COR-L47 (cell line): ENCODE measurements around the gene COL4A4.

Experiments
- DNase-seq: peaks from one replicate; lab custom pipeline; 2025; lab: John Stamatoyannopoulos, UW

COL4A4 gene

DNA sequence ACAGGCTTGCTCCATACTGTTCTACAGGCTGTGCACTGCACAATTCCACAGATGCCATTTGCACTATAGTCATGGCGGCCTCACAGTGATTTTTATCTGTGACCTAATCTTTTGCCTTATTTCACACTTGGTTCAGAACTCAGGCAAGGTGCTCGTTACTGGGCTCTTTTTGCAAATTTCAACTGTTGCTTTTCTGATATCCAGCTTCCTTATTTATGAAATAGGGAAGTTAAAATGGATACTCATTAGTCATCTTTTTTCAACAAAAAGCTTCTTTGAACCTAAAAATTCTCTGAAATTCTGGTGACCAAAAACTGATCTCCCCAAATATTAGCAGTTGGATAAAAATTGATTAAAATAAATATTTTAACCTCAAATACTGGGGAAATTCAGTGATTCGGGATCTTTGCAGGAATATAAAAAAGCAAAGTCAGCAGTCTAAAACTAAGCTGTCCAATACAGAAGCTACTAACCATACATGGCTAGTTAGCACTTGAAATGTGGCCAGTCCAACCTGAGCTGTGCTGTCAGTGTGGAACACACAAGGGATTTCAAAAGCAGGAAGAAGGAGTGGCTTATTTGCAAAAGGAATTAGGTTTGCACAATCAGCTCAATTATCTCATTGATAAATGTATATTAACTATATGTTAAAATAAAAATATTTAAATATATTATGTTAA lies 134.4 kb downstream of the COL4A4 start:
- no peak for DNase-seq

DNA sequence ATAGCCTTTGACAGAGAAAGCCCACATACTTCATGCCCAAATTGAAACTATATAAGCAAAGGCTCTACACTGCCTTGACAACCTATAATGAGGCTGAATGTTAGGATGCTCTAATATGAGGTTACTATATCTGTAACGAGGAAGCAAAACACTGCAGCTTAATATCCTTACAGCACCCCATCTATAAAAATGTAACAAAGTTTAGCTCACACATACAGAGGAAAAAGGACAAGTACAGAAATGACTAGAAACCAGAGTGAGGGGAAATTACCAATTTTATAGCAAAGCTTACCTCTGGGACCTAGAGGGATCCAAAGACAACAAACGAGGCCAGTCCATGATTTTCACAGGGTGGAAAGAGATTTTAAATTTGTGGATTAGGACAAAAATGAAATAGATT lies 138.5 kb downstream of the COL4A4 start:
- no peak for DNase-seq

DNA sequence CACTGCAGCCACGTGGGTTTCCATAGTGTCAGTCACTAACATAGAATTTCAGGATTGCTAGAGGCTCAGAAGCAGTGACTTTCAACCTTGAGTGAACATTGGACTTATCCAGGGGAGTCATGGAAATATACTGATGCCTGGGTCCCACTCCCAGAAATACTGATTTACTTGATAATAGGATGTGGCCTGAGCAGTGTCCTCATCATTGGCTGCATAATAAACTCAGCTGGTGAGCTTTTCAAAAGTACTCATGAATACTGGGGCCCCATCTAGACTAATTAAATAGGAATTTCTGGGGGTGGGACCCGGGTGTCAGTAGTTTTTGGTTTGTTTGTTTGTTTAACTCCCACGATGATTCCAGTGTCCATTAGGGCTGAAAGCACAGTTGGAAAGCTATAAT lies 141.4 kb downstream of the COL4A4 start:
- no peak for DNase-seq

DNA sequence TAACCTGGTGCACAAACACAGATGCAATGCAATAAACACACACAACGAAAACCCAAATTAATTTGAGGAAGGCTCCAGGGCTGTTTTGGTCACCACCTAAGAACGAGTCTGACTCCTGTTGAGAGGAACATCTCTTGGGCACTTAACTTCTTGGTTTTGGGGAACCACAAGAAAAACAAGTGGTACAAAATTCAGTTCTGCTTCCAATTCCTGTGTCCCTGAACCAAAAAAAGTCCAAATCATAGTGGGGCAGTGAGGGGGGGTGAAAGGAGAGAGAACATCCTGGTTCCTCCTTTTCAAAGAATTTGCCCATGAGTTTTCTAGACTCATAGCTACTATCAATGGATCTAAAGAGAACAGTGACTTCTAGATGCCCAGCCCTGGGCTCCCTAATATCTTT lies 143.6 kb downstream of the COL4A4 start:
- no peak for DNase-seq

DNA sequence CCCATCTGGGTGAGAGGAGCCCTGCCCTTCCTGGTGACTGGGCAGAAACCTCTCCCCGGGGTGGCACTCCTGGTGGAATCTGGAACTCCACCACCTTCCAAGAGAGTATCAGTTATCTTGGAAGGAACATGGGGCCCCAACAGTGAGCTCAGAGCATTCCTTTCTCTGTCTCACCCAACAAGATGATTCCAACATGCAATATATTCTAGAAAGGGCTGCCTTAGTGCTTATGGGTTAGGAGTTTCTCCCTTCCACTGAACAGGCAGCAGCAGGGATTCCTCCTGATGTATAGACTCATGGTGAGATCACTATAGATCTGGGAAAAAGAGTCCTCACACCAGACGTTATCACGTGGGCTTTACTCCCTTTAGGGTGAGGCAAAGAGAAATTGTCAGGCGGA lies 147.1 kb downstream of the COL4A4 start:
- no peak for DNase-seq

DNA sequence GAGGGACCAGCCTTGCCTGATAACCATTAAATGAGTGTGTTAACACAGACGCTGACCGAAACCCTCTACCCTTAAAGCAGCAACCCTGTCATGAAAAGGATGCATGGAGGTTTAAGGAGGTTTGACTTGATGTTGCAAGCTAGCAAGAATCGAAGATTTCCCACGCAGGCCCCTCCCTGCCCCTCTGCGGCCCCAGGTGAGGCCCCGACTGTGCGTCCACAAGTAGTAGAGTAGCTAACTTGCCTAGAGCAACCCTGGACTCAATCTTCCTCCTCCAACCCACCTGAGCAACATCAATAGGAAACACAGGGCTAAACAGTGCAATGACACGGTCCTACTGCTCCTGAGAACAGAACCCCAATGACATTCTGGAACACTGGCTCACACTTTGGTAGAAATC lies 150.1 kb downstream of the COL4A4 start:
- no peak for DNase-seq

DNA sequence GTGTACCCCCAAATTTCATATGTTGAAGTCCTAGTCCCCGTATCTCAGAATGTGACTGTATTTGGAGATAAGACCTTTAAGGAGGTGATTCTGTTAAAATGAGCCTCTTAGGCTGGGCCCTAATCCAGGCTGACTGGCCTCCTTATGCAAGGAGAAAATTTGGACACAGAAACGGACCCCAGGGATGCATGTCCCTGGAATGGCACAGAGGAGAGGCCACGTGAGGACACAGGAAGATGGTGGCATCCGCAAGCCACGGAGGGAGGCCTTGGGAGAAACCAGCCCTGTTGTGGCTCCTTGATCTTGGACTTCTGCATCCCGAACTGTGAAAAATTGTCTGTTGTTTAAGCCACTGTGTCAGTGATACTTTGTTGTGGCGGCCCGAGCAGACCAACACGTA lies 150.7 kb downstream of the COL4A4 start:
- DNase-seq, result no peak

DNA sequence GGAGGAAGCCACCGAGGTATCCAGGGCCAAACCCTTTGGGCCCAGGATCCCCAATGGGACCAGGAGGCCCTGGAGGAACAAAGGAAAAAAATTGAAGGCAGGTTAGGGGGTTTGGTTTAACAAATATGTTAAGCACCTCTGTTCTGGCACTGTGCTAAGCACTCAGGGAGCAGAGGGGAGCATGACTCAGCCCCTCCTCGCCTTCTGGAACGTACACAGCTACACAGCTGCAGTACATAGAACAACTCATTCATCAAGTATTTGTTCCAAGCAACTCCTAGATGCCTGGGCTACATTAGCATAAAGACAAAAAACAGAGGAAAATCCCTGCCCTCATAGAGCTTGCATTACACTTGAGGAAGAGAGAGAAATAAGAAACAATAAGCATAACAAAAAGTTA lies 153.6 kb downstream of the COL4A4 start:
- no peak for DNase-seq

DNA sequence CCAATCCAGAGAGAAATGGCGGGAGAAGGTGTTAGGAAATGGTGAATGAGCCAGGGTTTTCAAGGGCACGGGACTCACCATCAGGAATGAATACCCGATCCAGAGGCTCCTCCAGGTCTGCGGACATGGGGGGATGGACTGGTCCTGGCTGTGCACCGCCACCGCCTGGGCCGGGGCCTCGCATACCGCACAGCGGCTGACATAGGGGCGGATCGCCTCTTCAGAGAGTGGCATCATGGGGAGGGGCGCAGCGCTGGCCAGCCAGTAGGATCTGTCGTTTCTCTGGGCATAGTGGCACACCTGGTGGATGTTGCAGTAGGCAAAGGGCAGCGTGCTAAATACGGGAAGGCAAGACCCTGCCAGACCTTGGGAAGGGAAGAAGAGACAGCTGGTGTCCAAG lies 156.1 kb downstream of the COL4A4 start:
- DNase-seq, result no peak

DNA sequence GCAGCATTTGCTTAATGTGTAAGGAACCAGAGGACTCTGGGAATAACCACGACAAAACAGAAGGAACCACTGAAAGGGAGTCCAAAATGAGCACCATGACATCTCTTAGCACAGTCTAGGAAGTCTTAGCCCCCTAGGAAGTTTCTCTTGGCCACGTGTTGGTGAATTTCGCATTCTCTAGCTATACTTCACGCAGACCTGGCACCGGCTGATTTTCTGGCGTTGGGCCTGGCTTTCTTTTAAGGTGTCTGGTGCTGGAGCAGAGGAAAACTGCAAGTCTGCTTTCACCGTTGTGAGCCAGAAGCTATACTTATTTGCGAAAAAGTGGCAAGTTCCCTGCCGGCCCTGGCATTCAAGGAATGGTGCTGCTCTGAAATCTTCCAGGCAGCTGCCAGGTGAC lies 156.9 kb downstream of the COL4A4 start:
- DNase-seq, result no peak

DNA sequence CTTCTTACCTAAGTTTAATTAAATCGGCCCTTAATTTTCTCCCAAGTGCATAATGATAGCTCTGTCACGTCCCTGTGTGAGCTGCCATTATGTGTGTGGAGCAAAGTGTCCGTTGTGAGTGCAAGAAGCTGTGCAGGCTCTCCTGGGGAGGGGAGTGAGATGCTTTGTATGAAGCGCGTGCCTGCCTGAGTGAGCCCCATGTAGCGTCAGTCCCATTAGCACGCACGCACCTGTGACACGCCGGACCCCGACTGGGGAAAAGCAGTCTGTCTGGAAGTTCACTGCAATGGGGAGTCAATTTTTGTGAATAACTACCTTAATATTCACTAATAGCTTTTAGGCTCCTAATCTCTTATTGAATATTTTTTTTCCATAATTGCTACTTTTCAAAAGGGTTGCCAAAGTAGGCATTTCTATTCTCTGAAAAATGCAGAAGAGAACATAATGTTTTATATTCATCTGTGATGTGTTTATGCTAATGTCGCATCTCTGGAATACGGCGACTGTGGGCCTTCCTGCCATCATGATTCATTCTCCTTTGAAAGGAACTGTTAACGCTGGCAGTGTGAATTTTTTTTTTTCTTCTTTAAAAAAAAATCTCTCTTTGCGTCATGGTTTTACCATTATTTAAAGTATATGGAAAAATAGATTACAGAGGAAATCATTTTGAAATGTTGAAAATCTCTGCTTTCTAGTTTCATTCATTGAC lies 157.7 kb downstream of the COL4A4 start:
- no peak for DNase-seq

DNA sequence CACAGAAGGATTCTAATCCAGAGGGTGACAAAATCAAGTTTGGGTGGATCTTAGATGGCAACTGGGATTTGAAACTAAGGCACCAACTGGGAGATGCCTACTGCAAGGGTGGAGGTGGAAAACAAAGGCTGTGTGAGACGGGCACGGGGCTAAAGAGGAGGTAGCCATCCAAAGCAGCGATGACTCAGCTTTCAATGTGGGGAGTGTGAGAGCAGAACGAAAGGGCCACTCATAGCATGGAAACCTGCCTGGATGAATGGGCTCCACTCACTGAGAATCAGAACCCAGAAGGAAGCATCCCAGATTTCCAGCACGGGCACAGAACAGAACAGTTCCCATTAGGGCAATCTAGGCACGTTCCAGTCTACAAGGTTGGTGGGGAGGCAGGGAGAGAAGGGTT lies 159.5 kb downstream of the COL4A4 start:
- DNase-seq, result no peak

DNA sequence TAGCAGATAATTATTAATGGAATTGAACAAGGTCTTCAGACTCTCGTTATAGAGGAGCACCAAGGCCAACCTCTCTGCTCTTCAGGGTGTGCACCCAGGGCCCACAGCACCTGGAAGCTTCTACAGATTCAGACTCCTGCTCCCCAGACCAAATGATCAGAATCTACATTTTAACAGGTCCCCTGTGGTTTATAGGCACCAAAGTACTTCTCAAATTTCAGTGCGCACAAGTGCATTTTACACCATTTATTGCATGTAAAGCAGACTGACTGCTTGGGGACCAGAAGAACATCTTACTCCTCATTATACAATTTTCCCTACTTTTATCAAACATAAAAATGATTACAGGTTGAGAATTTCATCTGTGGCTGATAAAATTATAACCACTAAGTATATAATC lies 163.9 kb downstream of the COL4A4 start:
- no peak for DNase-seq

DNA sequence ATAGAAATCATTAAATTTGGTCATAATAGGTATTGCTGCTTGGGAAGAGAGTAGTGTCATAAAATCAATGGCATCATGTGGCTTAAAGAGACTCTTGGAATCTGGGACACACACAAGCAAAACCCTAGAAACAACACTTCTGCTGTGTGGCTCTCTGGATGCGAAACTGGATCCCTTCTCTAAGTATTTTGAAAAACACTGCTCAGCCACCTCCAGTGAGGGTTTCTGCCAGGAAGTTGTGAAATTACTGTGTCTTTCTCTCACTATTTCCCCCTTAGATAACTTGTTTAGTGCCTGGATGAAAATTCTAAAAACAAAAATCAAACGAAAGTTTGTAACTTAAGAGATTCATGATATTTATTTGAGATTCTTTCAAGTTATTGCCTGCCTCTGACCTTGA lies 164.3 kb downstream of the COL4A4 start:
- DNase-seq, result no peak

DNA sequence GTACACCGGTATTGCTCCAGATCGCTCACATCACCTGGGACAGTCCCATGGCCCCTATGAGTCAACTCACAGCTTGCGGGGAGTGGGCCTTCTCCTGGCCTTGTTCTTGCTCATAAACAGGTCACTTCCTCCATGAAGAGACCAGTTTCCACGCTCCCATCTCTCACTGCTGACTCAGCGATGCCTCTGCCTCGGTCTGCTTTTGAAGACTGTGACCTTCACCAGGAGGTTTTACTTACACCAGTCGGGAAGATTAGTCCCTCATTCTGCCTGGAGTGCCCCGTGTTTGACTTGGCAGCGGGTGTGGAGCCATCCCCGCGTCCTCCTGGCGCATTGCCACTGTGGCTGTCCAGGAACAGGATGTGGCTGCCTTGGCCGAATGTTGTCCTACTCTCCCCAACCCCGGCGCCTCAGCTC lies 168.4 kb downstream of the COL4A4 start:
- DNase-seq, result peak; percentile 46

DNA sequence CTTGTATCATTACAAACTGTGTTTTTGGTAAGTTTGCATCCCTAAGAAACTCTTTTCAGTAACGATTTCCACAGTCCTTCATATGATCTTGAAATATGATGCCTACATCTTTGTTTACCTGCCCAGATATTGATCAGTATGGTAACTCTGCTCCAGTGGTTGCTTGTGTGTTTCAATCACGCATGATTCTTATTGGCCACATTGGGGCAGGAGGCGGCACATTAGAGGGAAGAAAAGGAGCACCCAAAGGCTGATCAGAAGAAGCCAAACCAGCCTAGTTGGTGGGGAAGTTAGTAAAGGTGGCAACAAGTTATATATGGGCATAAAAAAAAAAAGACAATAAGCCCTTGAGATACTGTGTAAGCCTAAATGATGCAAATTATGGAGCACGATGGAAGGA lies 169.2 kb downstream of the COL4A4 start:
- no peak for DNase-seq

DNA sequence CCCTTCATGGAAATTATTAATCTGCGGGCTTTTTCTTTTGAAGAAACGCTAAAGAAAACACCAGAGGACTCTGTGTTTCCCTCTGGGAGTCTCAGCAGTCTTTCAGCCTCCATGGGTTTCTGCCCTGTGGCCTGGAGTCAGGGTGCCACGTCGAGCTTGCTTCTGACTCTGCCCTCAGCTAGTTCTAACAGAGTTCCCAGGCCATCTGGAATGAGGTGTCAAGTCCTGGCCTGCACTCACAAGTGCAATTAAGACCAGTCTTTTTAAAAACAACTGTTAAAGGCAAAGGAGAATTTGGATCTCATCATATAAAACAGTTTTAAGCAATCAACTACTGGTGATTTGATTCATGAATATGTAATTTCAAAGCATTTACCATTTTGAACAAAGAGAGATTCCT lies 170.8 kb downstream of the COL4A4 start:
- DNase-seq, result no peak

DNA sequence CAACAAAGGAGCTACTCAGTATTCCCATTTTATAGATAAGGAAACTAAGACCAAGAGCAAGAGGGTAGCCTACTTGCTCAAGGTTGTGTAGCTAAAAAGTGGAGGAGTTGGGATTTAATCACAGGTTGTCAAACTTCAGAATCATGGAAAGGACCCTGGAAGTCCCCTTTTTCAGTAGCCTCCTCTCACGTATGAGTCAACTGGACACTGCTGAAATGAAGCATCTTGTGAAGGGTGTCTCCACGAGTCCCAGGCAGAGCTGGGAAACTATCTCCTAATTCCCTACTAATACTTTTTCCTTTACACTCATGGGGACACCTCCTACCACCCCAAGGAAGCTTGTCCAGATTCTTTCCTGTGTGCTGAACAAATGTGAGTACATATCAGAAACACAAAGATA lies 172.3 kb downstream of the COL4A4 start:
- DNase-seq, result no peak

DNA sequence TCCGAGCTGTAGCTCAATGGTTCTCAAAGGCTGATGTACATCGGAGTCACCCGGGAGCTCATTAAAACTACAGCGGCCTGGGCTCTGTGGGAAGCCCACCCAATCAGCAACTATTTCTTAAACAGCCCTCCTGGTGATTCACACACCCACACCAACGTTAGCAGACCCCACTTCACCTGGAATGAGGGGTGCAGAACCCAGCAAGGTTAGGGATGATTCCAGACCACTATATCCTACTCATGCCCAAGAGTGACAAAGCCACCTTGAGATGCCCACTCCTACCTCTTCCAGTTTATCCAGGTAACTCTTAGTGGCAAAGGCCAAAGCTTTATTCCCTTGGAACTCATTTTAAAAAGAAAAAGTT lies 178.4 kb downstream of the COL4A4 start:
- no peak for DNase-seq

DNA sequence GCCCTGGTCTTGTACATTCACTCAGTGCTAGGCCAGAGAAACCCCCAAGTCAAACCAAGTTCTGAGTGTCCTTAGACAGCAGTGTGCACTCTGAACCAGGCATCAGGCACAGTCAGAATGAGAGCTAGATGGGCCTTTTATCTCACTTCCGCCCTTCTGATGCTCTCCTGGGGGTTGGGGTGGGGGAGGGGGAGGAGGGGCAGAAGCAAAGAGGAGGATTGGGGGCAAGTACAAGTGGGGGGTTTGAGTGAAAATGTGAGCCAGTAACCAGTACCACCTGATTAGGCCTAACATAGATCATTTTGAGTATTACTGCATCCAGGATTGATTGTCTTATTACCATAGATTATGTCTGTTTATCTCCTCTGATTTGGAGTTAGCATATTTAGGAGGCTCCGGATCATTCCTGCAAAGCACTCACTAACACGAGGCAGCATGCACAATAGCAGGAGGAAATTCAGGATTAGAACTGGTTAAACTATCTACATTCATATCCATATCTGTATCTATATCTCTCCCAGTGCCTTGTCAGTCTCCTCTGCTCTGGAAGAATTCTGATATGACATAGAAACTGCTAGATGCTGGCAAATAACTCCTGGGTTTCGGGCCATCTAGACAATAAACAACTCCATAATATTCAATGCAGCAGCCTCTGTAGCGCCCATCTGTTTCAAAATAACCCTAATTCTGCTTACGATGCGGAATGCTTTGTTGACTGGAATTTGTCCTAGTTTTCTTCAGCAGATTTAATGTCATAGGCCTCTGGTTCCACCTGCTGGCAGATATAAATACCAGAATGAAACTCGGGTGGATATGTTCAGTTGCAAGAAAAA lies 179.0 kb downstream of the COL4A4 start:
- DNase-seq, result peak; percentile 21

DNA sequence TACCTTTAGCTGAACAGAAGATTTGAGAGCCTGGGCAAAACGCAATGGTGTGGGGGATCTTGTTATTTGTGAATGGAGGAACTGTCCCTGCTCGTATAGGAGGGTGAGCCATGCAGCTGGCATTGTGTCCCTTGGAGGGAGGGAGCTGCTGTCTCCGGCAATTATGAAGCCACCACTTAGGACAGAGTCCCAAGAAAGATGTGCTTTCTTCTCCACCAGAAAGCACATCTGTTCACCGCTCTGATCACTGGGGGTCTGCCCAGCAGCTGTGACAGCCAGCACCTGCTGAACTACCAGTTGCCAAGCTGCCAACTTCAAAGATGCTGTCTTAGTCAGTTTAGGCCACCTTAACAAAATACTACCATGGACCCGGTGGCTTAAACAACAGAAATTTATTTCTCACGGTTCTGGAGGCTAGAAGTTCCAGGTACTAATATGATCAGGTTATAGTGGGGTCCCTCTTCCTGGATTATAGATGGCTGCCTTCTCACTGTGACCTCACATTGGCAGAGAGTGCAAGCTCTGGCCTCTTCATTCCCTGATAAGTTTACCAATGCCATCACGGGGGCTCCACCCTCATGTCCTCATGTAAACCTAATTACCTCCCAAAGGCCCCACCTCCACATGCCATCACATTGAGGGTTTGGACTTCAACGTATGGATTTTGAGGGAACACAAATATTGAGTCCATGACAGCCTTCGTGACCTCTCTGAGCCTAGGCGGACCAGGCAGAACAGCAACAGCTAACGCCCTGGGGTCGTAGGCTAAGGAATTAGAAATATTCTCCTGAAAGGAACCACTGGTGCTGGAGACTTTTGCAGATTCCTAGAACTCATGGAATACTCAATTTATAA lies 179.9 kb downstream of the COL4A4 start:
- DNase-seq, result no peak

DNA sequence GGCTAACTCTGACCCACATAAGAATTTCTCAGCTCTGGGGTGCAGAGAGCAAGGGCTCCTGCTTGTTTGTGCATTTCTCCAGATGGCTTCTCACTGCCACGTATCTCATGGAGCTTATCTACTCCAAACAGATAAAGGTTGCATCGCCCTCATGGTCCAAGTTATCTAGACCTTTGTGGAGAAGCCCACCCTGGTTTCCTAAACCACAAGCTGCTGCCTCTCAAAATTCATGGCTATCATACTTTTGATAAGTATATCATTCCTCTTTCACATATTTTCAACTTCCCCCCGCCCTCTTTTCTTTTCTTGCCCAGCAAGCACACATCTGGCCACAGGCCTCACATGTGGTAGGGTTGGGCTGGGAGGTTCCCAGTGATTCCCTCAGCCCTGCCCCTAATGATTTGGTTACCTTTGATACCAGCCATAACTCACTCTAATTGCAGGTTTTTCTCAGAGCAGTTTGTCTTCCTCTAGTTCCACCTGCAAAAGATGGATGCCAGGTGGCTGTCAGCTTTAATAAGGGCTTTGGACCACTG lies 182.1 kb downstream of the COL4A4 start:
- DNase-seq, result no peak
